Spinal cord (tissue), 10 donors: ENCODE results near the gene USP25. TPM values are rescaled to one million over a fixed set of nuclear protein-coding genes. Genes with fewer than 3 reads are reported as not detected.

Source experiments
- DNase-seq, 6 donors: peaks; one replicate each; pipeline versions ENCODE4 v3.0.0 to v3.0.0-alpha.2; 2013 to 2015; ENCODE audit warnings: low spot score in 6 of 6, low read depth in 4 of 6
- H3K27ac ChIP-seq: one replicate; pipeline ENCODE4 v1.5.1; 2013; ENCODE audit warnings: low read depth, low read length, control low read depth
- H3K27me3 ChIP-seq: one replicate; pipeline ENCODE4 v1.6.1; 2013; ENCODE audit warnings: low read length; ENCODE audit not compliant: control insufficient read depth, insufficient read depth
- H3K36me3 ChIP-seq: one replicate; pipeline ENCODE4 v1.6.1; 2013; ENCODE audit warnings: low read length; ENCODE audit not compliant: control insufficient read depth, insufficient read depth
- H3K4me1 ChIP-seq: one replicate; pipeline ENCODE4 v1.6.1; 2013; ENCODE audit warnings: low read length; ENCODE audit not compliant: control insufficient read depth, insufficient read depth
- H3K4me3 ChIP-seq: one replicate; pipeline ENCODE4 v1.5.1; 2013; ENCODE audit warnings: low read depth, low read length, control low read depth
- H3K9me3 ChIP-seq: one replicate; pipeline ENCODE4 v1.6.1; 2013; ENCODE audit warnings: low read length; ENCODE audit not compliant: control insufficient read depth, insufficient read depth
- WGBS: methylation state at CpG from one replicate; pipeline ENCODE4 v1.1.5; 2013; ENCODE audit warnings: missing lambda C conversion rate; ENCODE audit not compliant: insufficient coverage; 5-methylcytosine and 5-hydroxymethylcytosine counted together
- polyA plus RNA-seq, 2 donors: library from polyadenylated mRNA; unstranded; fragments of 120-200 nt; gene quantifications; one replicate each; pipeline ENCODE4 v1.2.1, GENCODE V29; 2013; ENCODE audit not compliant: insufficient read length in 2 of 2
- total RNA-seq, 2 donors: library from RNA; depleted of rRNA in 1 of 2; stranded (reverse); fragments of 120-200 nt in 1 of 2; fragments of >200 nt in 1 of 2; gene quantifications; one replicate each; pipeline versions ENCODE4 v1.2.3 to v1.2.4, GENCODE V29; 2013 to 2014
- donor health status: healthy.

USP25 gene
- total and polyA plus RNA-seq, 4 donors, result 27.5 to 87.9 (median 52.8) TPM

DNA sequence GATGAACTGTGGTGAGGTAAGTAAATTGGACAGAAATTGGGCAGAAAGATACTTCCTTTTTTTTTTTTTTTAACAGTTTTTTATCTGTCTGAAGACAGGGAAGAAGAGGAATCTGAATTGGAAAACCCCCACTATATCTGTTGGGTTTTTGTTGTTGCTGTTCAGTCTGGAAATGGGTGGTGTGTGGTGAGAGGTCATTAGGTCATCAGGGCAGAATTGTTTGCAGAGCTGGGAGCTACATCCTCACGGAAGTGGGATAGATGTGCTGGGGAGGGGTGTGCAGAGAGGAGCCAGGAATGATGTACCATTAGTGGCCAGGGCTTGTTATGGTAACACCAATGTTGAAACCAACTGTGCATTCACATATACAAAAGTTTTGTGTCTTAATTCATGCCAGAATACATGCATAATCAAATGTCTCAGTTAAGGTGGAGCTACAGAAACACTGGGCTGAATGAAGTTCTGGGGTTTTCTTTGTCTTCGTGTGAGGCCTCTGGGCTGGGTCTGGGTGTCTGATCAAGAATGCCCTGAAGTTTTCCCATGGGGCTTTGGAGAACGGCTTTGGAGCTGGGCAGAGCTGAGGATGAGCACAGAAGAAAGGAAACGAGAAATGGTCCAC is 12.4 kb downstream of the USP25 start:
- no peaks in the 10 kb centered on the region for H3K4me1 ChIP-seq
- no peaks in the 10 kb centered on the region for H3K9me3 ChIP-seq
- H3K36me3 ChIP-seq, result peaks cover 6% of the 10 kb centered on the region
- no peak overlapping the region for H3K27ac ChIP-seq
- no peak overlapping the region for H3K4me3 ChIP-seq
- 75% methylated on average over 4 of the region's 4 CpGs for WGBS
- no peaks in the 10 kb centered on the region for H3K27me3 ChIP-seq
- no peak for DNase-seq

DNA sequence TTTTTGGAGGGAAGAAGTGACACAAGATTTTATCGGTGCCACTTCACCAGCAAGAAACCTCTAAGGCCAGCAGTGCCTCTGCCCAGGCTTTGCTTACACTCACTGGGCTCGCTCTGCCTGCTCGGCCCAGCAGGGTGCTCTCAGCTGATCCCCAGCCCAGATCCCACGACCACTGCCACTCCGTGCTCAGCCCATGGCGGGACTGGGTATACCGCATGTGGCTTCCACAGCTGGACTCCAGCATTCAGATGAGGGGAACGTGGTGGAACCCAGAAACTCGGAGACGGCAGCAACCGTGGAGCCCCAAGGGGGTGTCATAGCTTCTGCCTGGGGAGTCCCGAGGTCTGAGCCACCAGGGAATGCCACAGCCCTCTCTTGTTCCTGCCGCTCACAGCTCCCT is 12.9 kb downstream of the USP25 start:
- Histone ChIP-seq H3K27me3 (no peaks in the 10 kb centered on the region), H3K27ac (no peak overlapping the region), H3K4me3 (no peak overlapping the region), H3K9me3 (no peaks in the 10 kb centered on the region), H3K36me3 (peaks cover 6% of the 10 kb centered on the region), H3K4me1 (no peaks in the 10 kb centered on the region)
- DNase-seq, result no peak
- 99% methylated on average over 13 of the region's 13 CpGs for WGBS

- Histone ChIP-seq H3K4me1 (no peaks in the 10 kb centered on the region), H3K4me3 (no peak overlapping the region), H3K27ac (no peak overlapping the region), H3K27me3 (no peaks in the 10 kb centered on the region), H3K9me3 (no peaks in the 10 kb centered on the region), H3K36me3 (peaks cover 6% of the 10 kb centered on the region)
- WGBS, result 98% methylated on average over 4 of the region's 4 CpGs
- no peak for DNase-seq
Observed at GRCh38 chr21:15743593-15743992, 13.8 kb downstream of the USP25 start.

GRCh38 chr21:15744926-15745325 is 15.1 kb downstream of the USP25 start:
- no peak for DNase-seq
- H3K36me3 ChIP-seq, result peaks cover 6% of the 10 kb centered on the region
- H3K27me3 ChIP-seq, result no peaks in the 10 kb centered on the region
- no peaks in the 10 kb centered on the region for H3K9me3 ChIP-seq
- no peak overlapping the region for H3K27ac ChIP-seq
- H3K4me3 ChIP-seq, result no peak overlapping the region
- no peaks in the 10 kb centered on the region for H3K4me1 ChIP-seq
- no CpG with 5 or more reads among the region's 4 CpGs for WGBS

GRCh38 chr21:15748586-15748985 is 18.8 kb downstream of the USP25 start:
- WGBS, result no CpG with 5 or more reads among the region's 1 CpG
- no peaks in the 10 kb centered on the region for H3K27me3 ChIP-seq
- no peak overlapping the region for H3K27ac ChIP-seq
- H3K36me3 ChIP-seq, result no peaks in the 10 kb centered on the region
- H3K4me3 ChIP-seq, result no peak overlapping the region
- no peak for DNase-seq
- H3K4me1 ChIP-seq, result no peaks in the 10 kb centered on the region
- no peaks in the 10 kb centered on the region for H3K9me3 ChIP-seq

GRCh38 chr21:15749082-15749860 is 19.5 kb downstream of the USP25 start:
- no peak for DNase-seq
- Histone ChIP-seq H3K36me3 (no peaks in the 10 kb centered on the region), H3K4me3 (no peak overlapping the region), H3K27ac (no peak overlapping the region), H3K27me3 (no peaks in the 10 kb centered on the region), H3K9me3 (no peaks in the 10 kb centered on the region), H3K4me1 (no peaks in the 10 kb centered on the region)
- 100% methylated on average over 1 of the region's 5 CpGs for WGBS

DNA sequence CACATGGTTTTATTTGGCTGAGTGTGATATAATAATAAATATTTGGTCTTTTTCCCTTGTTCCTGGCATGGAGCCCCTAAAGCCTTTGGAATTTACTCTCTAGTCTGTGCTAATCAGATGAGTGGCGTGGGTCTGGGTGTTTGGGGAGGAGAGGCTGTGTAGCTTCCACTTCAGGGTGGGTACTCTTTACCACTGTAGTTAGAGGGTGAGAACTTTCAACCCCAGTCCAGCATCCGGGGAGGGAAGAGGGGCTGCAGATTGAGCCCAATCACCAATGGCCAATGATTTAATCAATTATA is 20.0 kb downstream of the USP25 start:
- WGBS, result no CpG with 5 or more reads among the region's 2 CpGs
- H3K36me3 ChIP-seq, result no peaks in the 10 kb centered on the region
- no peaks in the 10 kb centered on the region for H3K27me3 ChIP-seq
- no peak for DNase-seq
- H3K4me3 ChIP-seq, result no peak overlapping the region
- H3K9me3 ChIP-seq, result no peaks in the 10 kb centered on the region
- H3K27ac ChIP-seq, result no peak overlapping the region
- no peaks in the 10 kb centered on the region for H3K4me1 ChIP-seq

GRCh38 chr21:15751037-15751436 is 21.3 kb downstream of the USP25 start:
- H3K9me3 ChIP-seq, result no peaks in the 10 kb centered on the region
- H3K4me1 ChIP-seq, result no peaks in the 10 kb centered on the region
- H3K4me3 ChIP-seq, result no peak overlapping the region
- DNase-seq, result no peak
- no peaks in the 10 kb centered on the region for H3K27me3 ChIP-seq
- no CpG with 5 or more reads among the region's 1 CpG for WGBS
- H3K36me3 ChIP-seq, result no peaks in the 10 kb centered on the region
- no peak overlapping the region for H3K27ac ChIP-seq

GRCh38 chr21:15751546-15751945 is 21.8 kb downstream of the USP25 start:
- no peaks in the 10 kb centered on the region for H3K9me3 ChIP-seq
- no peaks in the 10 kb centered on the region for H3K36me3 ChIP-seq
- H3K27me3 ChIP-seq, result no peaks in the 10 kb centered on the region
- H3K27ac ChIP-seq, result no peak overlapping the region
- peak in 1 of 6 donors; percentile 39 for DNase-seq
- H3K4me3 ChIP-seq, result no peak overlapping the region
- H3K4me1 ChIP-seq, result no peaks in the 10 kb centered on the region

GRCh38 chr21:15752763-15753407 is 23.1 kb downstream of the USP25 start:
- 89% methylated on average over 2 of the region's 3 CpGs for WGBS
- Histone ChIP-seq H3K4me3 (no peak overlapping the region), H3K27ac (no peak overlapping the region), H3K27me3 (no peaks in the 10 kb centered on the region), H3K36me3 (no peaks in the 10 kb centered on the region), H3K9me3 (no peaks in the 10 kb centered on the region), H3K4me1 (no peaks in the 10 kb centered on the region)
- DNase-seq, result no peak
